Measurements from ENCODE around the gene SLC5A2.

The SLC5A2 gene

GRCh38 chr16:31459687-31460581 is 23.0 kb upstream of the SLC5A2 start:
- peak; percentile 99 to 100 (median 100) for DNase-seq

- DNase-seq: peak in 1 of 5 experiments; percentile 74
Measured at GRCh38 chr16:31460582-31461002, 22.3 kb upstream of the SLC5A2 start.

DNA sequence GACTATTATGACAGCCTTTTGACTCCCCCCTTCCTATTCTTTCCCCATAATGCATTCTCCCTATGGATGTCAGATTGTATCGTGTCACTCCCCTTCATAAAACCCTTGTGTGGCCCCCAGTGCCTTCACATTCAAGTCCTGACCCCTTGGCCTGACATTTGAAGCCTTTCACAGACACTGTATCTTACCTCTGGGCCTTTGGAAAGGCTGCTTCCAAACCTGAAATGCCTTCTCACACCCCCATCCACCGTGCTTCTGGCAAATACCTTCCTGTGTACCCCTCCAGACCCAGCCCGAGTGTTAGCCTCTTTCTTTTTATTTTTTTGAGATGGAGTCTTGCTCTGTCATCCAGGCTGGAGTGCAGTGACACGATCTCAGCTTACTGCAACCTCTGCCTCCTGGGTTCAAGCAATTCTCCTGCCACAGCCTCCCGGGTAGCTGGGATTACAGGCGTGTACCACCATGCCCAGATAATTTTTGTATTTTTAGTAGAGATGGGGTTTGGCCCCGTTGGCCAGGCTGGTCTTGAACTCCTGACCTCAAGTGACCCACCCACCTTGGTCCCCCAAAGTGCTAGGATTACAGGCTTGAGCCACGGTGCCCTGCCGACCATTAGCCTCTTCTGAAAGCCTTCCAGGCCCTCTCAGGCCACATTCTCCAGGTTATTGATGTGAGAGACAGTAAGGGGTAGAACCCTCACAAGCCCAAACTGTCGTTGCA is 21.6 kb upstream of the SLC5A2 start:
- no peak for DNase-seq

DNA sequence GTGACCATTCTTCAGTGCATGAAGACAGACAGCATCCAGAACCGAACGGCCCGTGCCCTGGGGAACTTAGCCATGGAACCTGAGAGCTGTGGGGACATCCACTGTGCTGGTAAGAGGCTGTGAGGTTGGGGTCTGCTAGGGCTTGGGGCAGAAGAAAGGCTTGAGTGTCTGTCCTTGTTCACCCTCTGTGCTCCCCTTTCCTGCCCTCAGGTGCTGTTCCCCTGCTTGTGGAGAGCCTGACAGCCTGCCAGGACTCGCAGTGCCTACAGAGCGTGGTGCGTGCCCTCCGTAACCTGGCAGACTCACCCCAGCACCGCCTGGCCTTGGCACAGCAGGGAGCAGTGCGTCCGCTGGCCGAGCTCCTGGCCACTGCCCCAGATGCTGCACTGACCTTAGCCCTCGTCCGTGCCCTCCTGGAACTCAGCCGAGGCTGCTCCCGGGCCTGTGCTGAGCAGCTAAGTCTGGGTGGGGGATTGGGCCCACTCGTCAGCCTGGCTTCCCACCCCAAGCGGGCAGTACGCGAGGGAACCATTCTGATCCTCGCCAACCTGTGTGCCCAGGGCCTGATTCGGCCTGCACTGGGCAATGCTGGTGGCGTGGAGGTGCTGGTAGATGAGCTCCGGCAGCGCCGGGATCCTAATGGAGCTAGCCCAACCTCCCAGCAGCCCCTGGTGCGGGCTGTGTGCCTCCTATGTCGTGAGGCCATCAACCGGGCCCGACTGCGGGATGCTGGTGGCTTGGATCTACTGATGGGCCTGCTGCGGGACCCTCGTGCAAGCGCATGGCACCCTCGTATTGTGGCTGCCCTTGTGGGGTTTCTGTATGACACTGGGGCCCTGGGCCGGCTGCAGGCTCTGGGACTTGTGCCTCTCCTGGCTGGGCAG is 20.8 kb upstream of the SLC5A2 start:
- DNase-seq: no peak

DNA sequence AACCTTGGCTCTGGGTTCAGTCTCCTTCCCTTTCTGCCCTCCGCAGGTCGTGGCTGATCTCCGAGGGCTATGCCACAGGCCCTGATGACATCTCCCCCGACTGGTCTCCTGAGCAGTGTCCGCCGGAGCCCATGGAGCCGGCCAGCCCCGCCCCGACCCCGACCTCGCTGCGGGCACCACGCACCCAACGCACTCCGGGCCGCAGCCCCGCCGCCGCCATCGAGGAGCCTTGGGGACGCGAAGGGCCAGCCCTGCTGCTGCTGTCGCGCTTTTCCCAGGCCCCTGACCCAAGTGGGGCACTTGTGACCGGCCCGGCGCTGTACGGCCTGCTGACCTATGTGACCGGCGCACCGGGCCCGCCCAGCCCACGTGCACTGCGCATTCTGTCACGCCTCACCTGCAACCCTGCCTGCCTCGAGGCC is 18.6 kb upstream of the SLC5A2 start:
- no peak for DNase-seq

GRCh38 chr16:31464781-31465260 is 18.1 kb upstream of the SLC5A2 start:
- no peak for DNase-seq

GRCh38 chr16:31465788-31466370 is 17.0 kb upstream of the SLC5A2 start:
- DNase-seq: no peak

DNA sequence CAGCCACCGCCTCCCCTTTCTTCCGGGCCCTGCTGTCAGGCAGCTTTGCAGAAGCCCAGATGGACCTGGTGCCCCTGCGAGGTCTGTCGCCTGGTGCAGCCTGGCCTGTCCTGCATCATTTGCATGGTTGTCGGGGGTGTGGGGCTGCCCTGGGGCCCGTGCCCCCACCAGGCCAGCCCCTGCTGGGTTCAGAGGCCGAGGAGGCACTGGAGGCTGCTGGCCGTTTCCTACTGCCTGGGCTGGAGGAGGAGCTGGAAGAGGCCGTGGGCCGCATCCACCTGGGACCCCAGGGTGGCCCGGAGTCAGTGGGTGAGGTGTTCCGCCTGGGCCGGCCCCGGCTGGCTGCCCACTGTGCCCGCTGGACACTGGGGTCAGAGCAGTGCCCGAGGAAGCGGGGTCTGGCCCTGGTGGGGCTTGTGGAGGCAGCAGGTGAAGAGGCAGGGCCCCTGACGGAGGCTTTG is 16.5 kb upstream of the SLC5A2 start:
- no peak for DNase-seq

DNA sequence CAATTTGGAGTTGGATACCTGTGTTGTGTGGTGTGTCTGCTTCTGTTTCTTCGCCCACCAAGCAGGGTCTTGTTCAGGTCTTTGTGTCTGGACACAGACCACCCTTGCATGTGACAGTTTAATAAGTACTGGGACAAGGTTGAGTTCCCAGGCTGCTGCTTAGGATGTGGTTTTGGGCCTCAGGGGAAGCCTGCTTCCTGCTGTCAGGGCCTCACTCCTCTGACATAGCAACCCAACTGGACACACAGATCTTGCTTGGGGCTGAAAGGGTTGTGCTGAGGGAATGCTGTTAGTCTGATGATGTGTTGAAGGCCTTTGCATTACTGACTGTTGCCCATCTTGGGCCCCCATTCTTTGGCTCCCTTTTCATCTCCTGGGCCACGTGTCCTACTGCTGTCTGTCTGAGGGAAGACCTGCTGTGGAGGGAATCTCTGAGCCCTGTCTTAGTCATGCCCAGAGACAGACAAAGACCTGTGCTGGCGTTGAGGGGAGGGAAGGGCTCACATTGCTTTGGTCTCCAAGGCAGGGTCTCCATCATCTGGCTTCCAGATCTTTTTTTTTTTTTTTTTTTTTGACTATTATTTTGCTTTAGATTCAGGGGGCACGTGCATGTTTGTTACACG is 15.7 kb upstream of the SLC5A2 start:
- DNase-seq: no peak

DNA sequence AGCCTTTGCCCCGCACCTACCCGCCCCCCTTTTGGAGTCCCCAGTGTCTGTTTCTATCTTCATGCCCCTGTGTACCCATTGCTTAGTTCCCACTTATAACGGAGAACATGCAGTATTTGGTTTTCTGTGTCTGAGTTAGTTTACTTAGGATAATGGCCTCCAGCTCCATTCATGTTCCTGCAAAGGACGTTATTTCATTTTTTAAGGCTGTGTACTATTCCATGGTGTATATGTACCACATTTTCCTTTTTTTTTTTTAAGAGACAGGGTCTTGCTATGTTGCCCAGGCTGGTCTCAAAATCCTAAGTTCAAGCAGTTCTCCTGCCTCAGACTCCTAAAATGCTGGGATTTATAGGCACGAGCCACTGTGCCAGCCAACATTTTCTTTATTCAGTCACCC is 15.1 kb upstream of the SLC5A2 start:
- DNase-seq: no peak

GRCh38 chr16:31470615-31471014 is 12.3 kb upstream of the SLC5A2 start:
- no peak for DNase-seq

DNA sequence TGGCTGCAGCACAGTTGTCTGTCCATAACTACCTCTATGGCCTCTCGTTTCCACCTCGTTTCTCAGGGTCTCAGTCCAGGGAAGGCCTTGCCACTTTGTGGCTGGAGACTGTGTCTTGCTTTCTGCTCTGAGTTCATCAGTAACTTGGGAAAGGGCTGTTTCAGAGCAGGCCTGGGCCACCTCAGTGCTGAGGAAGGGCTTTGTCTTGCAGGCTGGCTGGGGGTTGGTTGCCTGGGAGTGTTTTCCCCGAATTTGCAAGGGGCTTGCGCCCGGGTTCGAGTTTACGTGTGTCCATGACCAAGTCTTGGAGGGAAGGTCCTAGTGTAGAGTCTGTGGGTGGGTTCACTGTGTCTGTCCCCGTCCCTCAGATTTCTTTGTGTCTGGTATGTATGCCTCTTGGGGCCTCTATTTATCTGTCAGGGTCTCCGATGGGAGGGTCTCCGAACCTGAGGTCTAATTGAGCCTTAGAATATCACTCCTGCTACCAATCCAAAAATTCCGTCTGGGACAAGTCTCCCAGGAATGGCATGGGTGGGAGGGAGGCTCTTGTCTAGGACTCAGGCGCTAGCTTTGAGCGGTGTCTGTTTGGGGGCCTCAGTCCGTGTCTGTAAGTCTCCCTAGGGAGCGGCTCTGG is 11.6 kb upstream of the SLC5A2 start:
- no peak for DNase-seq

- DNase-seq: no peak
Measured at GRCh38 chr16:31471875-31472708, 10.8 kb upstream of the SLC5A2 start, which contains the start of gene TGFB1I1. TSS of gene TGFB1I1 (plus strand) at chr16:31472152. CDS start at chr16:31472189, 37 bp downstream.

DNA sequence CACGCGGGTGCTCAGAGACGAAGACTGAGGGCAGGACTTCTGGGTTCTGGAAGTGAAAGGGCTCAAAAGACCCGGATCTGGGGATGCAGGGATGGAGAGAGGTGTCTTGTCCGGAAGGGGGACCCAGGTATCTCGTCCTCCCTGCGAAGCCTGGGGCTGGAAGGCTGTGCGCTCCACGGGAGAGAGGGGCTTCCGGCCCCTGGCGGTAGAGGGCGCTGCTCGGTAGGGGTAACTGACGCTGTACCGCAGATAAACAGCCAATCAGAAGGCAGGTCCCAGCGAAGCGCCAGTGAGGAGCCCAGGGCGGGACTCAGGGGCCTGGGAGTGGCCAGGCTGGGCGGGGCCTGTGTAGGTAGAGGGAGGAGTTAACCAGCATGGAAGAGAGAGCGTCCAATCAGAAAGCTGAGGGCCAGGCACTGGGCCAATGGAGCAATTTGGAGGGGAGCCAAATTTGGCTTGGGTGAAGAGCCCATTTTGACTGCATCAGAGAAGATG is 10.2 kb upstream of the SLC5A2 start:
- peak in 2 of 5 experiments; percentile 18 to 54 for DNase-seq

GRCh38 chr16:31473264-31473984 is 9.5 kb upstream of the SLC5A2 start:
- no peak for DNase-seq

- DNase-seq: no peak
Measured at GRCh38 chr16:31474173-31474714, 8.7 kb upstream of the SLC5A2 start.

DNA sequence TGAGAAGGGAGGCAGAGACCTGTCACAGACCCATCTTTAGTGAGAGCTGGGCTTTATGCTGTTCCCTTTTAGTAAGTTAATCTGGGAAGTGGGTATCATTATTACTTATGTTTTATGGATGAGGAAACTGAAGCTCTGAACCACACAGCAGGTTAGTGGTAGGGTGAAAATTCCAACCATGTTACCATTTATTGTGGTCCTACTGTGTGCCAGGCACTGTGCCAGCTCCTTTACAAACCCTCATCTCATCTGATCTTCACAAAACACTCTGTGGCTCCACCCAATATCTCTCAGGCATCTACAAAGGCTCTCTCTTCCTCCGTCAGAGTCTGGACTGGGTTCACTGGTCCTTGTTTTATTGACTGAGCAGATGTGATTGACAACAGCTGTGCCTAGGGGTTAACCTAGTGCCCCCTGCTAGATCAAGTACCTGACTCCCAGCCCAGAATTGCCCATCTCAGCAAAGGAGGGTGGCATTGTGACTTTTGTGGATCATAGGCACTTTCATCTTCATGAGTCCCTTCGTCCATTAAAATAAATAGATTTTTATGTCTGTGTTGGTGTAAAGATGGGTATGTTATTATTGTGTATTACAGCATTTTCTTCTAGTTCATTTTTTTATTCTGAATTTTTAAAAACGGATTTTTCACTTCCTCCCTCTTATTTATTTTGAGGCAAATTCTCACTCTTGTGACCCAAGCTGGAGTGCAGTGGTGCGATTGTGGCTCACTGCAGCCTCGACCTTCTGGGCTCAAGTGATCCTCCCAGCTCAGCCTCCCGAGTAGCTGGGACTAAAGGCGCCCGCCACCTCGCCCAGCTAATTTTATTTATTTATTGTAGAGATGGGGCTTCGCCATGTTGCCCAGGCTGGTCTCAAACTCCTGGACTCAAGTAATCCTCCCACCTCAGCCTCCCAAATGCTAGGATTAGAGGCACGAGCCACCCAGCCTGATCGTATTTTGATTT is 7.9 kb upstream of the SLC5A2 start:
- no peak for DNase-seq

GRCh38 chr16:31475946-31476302 is 7.0 kb upstream of the SLC5A2 start:
- peak in 1 of 5 experiments; percentile 35 for DNase-seq

Data from T-helper 2 cell (primary cell).